HEK293 (cell line): ENCODE results near the gene MNDA.

ENCODE experiments used
- CTCF ChIA-PET: fragments of 350-600 bp; formaldehyde crosslinking; extraction: SDS; loops from one replicate; lab custom pipeline; 2021; ENCODE audit warnings: antibody characterized with exemption; lab: Yijun Ruan, JAX
- POLR2A ChIA-PET: fragments of 300-600 bp; formaldehyde crosslinking; extraction: SDS; loops from one replicate; lab custom pipeline; 2020; ENCODE audit warnings: antibody characterized with exemption, inconsistent platforms; lab: Yijun Ruan, JAX
- H3K27ac ChIP-seq: fragments of 200-500 bp; sonication (Bioruptor generic); 2 replicates; pipeline ENCODE4 v1.5.1; 2014; ENCODE audit warnings: low read depth, low read length, control low read depth, inconsistent platforms; ENCODE audit errors: extremely low read depth
- H3K36me3 ChIP-seq, 2 experiments: fragments of 200-500 bp in 1 of 2; sonication (Bioruptor generic) in 1 of 2; 1 replicate in 1 of 2; 2 replicates in 1 of 2; pipeline ENCODE4 v1.5.1; 2014 to 2017; ENCODE audit warnings: inconsistent platforms in 2 of 2, low read length in 2 of 2; ENCODE audit not compliant: control insufficient read depth in 2 of 2, insufficient read depth in 1 of 2
- H3K4me1 ChIP-seq: fragments of 200-500 bp; sonication (Bioruptor generic); 2 replicates; pipeline ENCODE4 v1.5.1; 2014; ENCODE audit warnings: mild to moderate bottlenecking, low read length, inconsistent platforms; ENCODE audit not compliant: control insufficient read depth, insufficient read depth
- H3K4me3 ChIP-seq: 2 replicates; pipeline ENCODE4 v1.5.1; 2011; ENCODE audit warnings: low read depth, mild to moderate bottlenecking, control low read depth, low read length, moderate library complexity
- H3K9me3 ChIP-seq: fragments of 200-500 bp; sonication (Bioruptor generic); 2 replicates; pipeline ENCODE4 v1.5.1; 2014; ENCODE audit warnings: low read depth, low read length, inconsistent platforms; ENCODE audit not compliant: control insufficient read depth, insufficient read depth
- MYNN ChIP-seq: fragments of 450-650 bp; formaldehyde crosslinking; IDR thresholded peaks from 2 replicates; pipeline ENCODE4 v1.5.1; 2016; ENCODE audit warnings: missing biosample characterization, missing genetic modification characterization, borderline replicate concordance
- SP3 ChIP-seq: fragments of 450-650 bp; formaldehyde crosslinking; IDR thresholded peaks from 2 replicates; pipeline ENCODE4 v1.5.1; 2016; ENCODE audit warnings: missing biosample characterization, missing genetic modification characterization
- SP7 ChIP-seq: fragments of 450-650 bp; formaldehyde crosslinking; IDR thresholded peaks from 2 replicates; pipeline ENCODE4 v1.5.1; 2016; ENCODE audit warnings: missing biosample characterization, missing genetic modification characterization
- ZBTB48 ChIP-seq: fragments of 450-650 bp; formaldehyde crosslinking; IDR thresholded peaks from 2 replicates; pipeline ENCODE4 v1.5.1; 2016; ENCODE audit warnings: missing biosample characterization, missing genetic modification characterization
- ZFP3 ChIP-seq: fragments of 450-650 bp; formaldehyde crosslinking; IDR thresholded peaks from 2 replicates; pipeline ENCODE4 v1.5.1; 2016; ENCODE audit warnings: low read depth, missing biosample characterization, missing genetic modification characterization
- ZNF157 ChIP-seq: fragments of 450-650 bp; formaldehyde crosslinking; IDR thresholded peaks from 2 replicates; pipeline ENCODE4 v1.5.1; 2016; ENCODE audit warnings: missing biosample characterization, missing genetic modification characterization
- ZNF2 ChIP-seq: fragments of 450-650 bp; formaldehyde crosslinking; IDR thresholded peaks from 2 replicates; pipeline ENCODE4 v1.5.1; 2016; ENCODE audit warnings: missing biosample characterization, missing genetic modification characterization
- ZNF214 ChIP-seq: fragments of 450-650 bp; formaldehyde crosslinking; IDR thresholded peaks from 2 replicates; pipeline ENCODE4 v1.5.1; 2017; ENCODE audit warnings: missing biosample characterization, mild to moderate bottlenecking, missing genetic modification characterization, borderline replicate concordance
- ZNF311 ChIP-seq: fragments of 450-650 bp; formaldehyde crosslinking; IDR thresholded peaks from 2 replicates; pipeline ENCODE4 v1.5.1; 2017; ENCODE audit warnings: missing biosample characterization, missing genetic modification characterization, borderline replicate concordance
- ZNF423 ChIP-seq: fragments of 450-650 bp; formaldehyde crosslinking; IDR thresholded peaks from 2 replicates; pipeline ENCODE4 v1.5.1; 2016; ENCODE audit warnings: missing biosample characterization, missing genetic modification characterization
- ZNF510 ChIP-seq: fragments of 450-650 bp; formaldehyde crosslinking; IDR thresholded peaks from 2 replicates; pipeline ENCODE4 v1.5.1; 2018; ENCODE audit warnings: mild to moderate bottlenecking, missing genetic modification characterization, missing biosample characterization; ENCODE audit not compliant: insufficient replicate concordance
- ZNF529 ChIP-seq: fragments of 450-650 bp; formaldehyde crosslinking; IDR thresholded peaks from 2 replicates; pipeline ENCODE4 v1.5.1; 2017; ENCODE audit warnings: missing genetic modification characterization, missing biosample characterization; ENCODE audit not compliant: insufficient replicate concordance
- ZNF555 ChIP-seq: fragments of 450-650 bp; formaldehyde crosslinking; conservative IDR thresholded peaks from 2 replicates; pipeline ENCODE4 v1.5.1; 2017; ENCODE audit warnings: missing biosample characterization, mild to moderate bottlenecking, missing genetic modification characterization, inconsistent platforms
- ZNF561 ChIP-seq: fragments of 450-650 bp; IDR thresholded peaks from 2 replicates; pipeline ENCODE4 v1.5.1; 2018; ENCODE audit warnings: missing biosample characterization, missing genetic modification characterization, borderline replicate concordance
- ZNF600 ChIP-seq: fragments of 450-650 bp; formaldehyde crosslinking; IDR thresholded peaks from 2 replicates; pipeline ENCODE4 v1.5.1; 2016; ENCODE audit warnings: missing biosample characterization, missing genetic modification characterization
- ZNF707 ChIP-seq: fragments of 450-650 bp; formaldehyde crosslinking; IDR thresholded peaks from 2 replicates; pipeline ENCODE4 v1.5.1; 2016; ENCODE audit warnings: missing biosample characterization, missing genetic modification characterization
- TF ChIP-seq, protein P1 (sequence below): fragments of 450-650 bp; formaldehyde crosslinking; IDR thresholded peaks from 2 replicates; pipeline ENCODE4 v1.5.1; 2016; ENCODE audit warnings: missing biosample characterization, missing genetic modification characterization
- TF ChIP-seq, protein P2 (sequence below): fragments of 450-650 bp; formaldehyde crosslinking; IDR thresholded peaks from 2 replicates; pipeline ENCODE4 v1.5.1; 2016; ENCODE audit warnings: missing biosample characterization, missing genetic modification characterization
- TF ChIP-seq, protein P3 (sequence below): fragments of 450-650 bp; IDR thresholded peaks from 2 replicates; pipeline ENCODE4 v1.5.1; 2018; ENCODE audit warnings: missing biosample characterization, missing genetic modification characterization

MNDA gene

GRCh38 chr1:158898722-158899121 lies 67.6 kb downstream of the MNDA start:
- no peaks in the 10 kb centered on the region for H3K4me1 ChIP-seq
- ChIA-PET POLR2A (no interaction called here), CTCF (no interaction called here)
- H3K36me3 ChIP-seq, result no peaks in the 10 kb centered on the region
- no peak overlapping the region for H3K27ac ChIP-seq
- H3K9me3 ChIP-seq, result no peaks in the 10 kb centered on the region
- TF ChIP-seq ZNF311 (no peak), SP7 (tag by site-specific recombination) (no peak), MYNN (tag by site-specific recombination) (no peak), ZNF157 (tag by site-specific recombination) (no peak), ZNF561 (tag by site-specific recombination) (no peak), ZNF529 (tag by site-specific recombination) (no peak), ZNF555 (no peak), ZNF423 (no peak), ZNF214 (no peak), ZNF2 (no peak), SP3 (tag by site-specific recombination) (no peak), ZNF707 (tag by site-specific recombination) (no peak), ZNF510 (tag by site-specific recombination) (no peak), ZNF600 (tag by site-specific recombination) (no peak), ZFP3 (tag by site-specific recombination) (no peak), ZBTB48 (tag by site-specific recombination) (no peak)
- TF ChIP-seq, protein P1, sequence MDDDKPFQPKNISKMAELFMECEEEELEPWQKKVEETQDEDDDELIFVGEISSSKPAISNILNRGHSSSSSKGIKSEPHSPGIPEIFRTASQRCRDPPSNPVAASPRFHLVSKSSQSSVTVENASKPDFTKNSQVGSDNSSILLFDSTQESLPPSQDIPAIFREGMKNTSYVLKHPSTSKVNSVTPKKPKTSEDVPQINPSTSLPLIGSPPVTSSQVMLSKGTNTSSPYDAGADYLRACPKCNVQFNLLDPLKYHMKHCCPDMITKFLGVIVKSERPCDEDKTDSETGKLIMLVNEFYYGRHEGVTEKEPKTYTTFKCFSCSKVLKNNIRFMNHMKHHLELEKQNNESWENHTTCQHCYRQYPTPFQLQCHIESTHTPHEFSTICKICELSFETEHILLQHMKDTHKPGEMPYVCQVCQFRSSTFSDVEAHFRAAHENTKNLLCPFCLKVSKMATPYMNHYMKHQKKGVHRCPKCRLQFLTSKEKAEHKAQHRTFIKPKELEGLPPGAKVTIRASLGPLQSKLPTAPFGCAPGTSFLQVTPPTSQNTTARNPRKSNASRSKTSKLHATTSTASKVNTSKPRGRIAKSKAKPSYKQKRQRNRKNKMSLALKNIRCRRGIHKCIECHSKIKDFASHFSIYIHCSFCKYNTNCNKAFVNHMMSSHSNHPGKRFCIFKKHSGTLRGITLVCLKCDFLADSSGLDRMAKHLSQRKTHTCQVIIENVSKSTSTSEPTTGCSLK, result no peak
- TF ChIP-seq, protein P2, sequence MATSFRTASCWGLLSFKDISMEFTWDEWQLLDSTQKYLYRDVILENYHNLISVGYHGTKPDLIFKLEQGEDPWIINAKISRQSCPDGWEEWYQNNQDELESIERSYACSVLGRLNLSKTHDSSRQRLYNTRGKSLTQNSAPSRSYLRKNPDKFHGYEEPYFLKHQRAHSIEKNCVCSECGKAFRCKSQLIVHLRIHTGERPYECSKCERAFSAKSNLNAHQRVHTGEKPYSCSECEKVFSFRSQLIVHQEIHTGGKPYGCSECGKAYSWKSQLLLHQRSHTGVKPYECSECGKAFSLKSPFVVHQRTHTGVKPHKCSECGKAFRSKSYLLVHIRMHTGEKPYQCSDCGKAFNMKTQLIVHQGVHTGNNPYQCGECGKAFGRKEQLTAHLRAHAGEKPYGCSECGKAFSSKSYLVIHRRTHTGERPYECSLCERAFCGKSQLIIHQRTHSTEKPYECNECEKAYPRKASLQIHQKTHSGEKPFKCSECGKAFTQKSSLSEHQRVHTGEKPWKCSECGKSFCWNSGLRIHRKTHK (tag by site-specific recombination), result no peak
- TF ChIP-seq, protein P3, sequence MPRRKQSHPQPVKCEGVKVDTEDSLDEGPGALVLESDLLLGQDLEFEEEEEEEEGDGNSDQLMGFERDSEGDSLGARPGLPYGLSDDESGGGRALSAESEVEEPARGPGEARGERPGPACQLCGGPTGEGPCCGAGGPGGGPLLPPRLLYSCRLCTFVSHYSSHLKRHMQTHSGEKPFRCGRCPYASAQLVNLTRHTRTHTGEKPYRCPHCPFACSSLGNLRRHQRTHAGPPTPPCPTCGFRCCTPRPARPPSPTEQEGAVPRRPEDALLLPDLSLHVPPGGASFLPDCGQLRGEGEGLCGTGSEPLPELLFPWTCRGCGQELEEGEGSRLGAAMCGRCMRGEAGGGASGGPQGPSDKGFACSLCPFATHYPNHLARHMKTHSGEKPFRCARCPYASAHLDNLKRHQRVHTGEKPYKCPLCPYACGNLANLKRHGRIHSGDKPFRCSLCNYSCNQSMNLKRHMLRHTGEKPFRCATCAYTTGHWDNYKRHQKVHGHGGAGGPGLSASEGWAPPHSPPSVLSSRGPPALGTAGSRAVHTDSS (tag by site-specific recombination), result no peak
- TF ChIP-seq, all 188 proteins: peak for 0
- H3K4me3 ChIP-seq, result no peak overlapping the region
